ENCODE measurements around the gene PDIK1L. TPM values are rescaled to one million over a fixed set of nuclear protein-coding genes. Genes with fewer than 3 reads are reported as not detected.
"Not testable (repeated sequence)": the region's sequence is repeated elsewhere in the genome, so short reads cannot be mapped to it uniquely, and the experiment has no call there.

Gene PDIK1L
- total and polyA plus RNA-seq, 7 donors = 4.2 to 15.7 (median 5.0) TPM

DNA sequence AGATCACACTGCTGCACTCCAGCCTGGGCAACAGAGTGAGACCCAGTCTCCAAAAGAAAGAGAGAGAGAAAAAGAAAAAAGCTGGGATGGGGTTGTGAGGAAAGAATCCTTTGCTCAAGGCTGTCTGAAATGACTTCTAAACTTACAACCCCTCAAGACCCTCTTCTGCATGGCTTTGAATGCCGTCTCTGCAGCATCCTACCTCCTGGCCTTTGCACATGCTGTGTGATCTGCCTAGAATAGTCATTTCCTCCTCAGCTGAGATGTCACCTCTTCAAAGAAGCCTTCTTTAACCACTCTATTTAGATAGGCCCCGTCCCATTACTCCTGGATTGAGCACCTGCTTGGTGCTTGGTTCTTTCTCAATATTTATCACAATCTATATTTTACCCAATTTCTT is 26.8 kb upstream of the PDIK1L start:
- TF ChIP-seq POLR2A (IDR thresholded peaks at IDR 0.05) = no peak
- TF ChIP-seq, protein P1, sequence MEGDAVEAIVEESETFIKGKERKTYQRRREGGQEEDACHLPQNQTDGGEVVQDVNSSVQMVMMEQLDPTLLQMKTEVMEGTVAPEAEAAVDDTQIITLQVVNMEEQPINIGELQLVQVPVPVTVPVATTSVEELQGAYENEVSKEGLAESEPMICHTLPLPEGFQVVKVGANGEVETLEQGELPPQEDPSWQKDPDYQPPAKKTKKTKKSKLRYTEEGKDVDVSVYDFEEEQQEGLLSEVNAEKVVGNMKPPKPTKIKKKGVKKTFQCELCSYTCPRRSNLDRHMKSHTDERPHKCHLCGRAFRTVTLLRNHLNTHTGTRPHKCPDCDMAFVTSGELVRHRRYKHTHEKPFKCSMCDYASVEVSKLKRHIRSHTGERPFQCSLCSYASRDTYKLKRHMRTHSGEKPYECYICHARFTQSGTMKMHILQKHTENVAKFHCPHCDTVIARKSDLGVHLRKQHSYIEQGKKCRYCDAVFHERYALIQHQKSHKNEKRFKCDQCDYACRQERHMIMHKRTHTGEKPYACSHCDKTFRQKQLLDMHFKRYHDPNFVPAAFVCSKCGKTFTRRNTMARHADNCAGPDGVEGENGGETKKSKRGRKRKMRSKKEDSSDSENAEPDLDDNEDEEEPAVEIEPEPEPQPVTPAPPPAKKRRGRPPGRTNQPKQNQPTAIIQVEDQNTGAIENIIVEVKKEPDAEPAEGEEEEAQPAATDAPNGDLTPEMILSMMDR (IDR thresholded peaks at IDR 0.05) = no peak

DNA sequence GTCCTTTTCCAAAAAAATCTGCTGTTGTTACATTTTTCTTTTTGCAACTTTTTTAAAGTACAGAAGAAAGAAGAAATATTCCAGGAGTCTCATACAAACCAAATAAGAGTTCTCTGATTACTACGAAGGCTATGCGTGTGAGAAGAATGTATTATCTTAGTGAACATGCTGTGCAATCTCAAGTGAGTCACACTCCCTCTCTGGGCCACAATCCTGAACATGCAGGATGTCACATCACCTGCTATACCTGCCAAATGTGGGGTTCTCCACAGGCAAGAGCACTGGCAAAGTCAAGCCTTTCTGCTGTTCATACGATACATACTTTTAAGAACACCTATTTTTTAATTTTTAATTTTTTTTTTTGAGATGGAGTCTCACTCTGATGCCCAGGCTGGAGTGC is 22.5 kb upstream of the PDIK1L start:
- no peak for DNase-seq
- H3K27ac ChIP-seq = no peak overlapping the region
- 93 to 97% methylated on average over 3 of the region's 3 CpGs for WGBS, 2 donors
- H3K4me1 ChIP-seq = peaks cover 0 to under 1% (median 0%) of the 10 kb centered on the region in 4 donors
- H3K36me3 ChIP-seq = no peaks in the 10 kb centered on the region
- H3K4me3 ChIP-seq = no peak overlapping the region
- no peaks in the 10 kb centered on the region for H3K9me3 ChIP-seq
- no peak for TF ChIP-seq EP300 (IDR thresholded peaks at IDR 0.05)
- TF ChIP-seq, protein P1 (IDR thresholded peaks at IDR 0.05) = no peak
- TF ChIP-seq POLR2AphosphoS5 (IDR thresholded peaks at IDR 0.05) = no peak
- no peak for TF ChIP-seq POLR2A (IDR thresholded peaks at IDR 0.05)
- intact Hi-C loops (cut with DNase I) = no loop called here
- H3K27me3 ChIP-seq = peaks cover 3 to 55% (median 7%) of the 10 kb centered on the region in 3 donors

More for the DNA sequence above, 26.8 kb upstream of the PDIK1L start:
- intact Hi-C loops (cut with DNase I) = no loop called here
- Histone ChIP-seq H3K36me3 (no peaks in the 10 kb centered on the region), H3K4me1 (no peaks in the 10 kb centered on the region), H3K27me3 (peaks cover 0 to 34% (median 3%) of the 10 kb centered on the region in 3 donors), H3K4me3 (no peak overlapping the region), H3K9me3 (no peaks in the 10 kb centered on the region), H3K27ac (no peak overlapping the region)
- WGBS, 2 donors = 77 to 80% methylated on average over 2 of the region's 2 CpGs
- DNase-seq = no peak

DNA sequence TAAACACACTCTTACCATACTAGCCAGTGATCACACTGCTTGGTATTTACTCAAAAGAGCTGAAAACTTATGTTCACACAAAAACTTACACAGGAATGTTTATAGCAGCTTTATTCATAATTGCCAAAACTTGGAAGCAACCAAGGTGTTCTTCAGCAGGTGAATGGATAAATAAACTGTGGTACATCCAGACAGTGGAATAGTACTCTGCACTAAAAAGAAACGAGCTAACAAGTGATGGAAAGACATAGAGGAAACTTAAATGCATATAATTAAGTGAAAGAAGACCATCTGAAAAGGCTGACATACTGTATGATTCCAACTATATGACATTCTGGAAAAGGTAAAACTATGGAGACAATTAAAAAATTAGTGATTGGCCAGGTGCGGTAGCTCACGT is 20.7 kb upstream of the PDIK1L start:
- TF ChIP-seq EP300 (IDR thresholded peaks at IDR 0.05) (no peak), POLR2A (IDR thresholded peaks at IDR 0.05) (no peak), POLR2AphosphoS5 (IDR thresholded peaks at IDR 0.05) (no peak)
- TF ChIP-seq, protein P1 (IDR thresholded peaks at IDR 0.05) = no peak
- Histone ChIP-seq H3K36me3 (no peaks in the 10 kb centered on the region), H3K9me3 (no peaks in the 10 kb centered on the region), H3K4me3 (no peak overlapping the region), H3K27ac (no peak overlapping the region), H3K4me1 (peaks cover 0 to 6% (median 0%) of the 10 kb centered on the region in 4 donors), H3K27me3 (peaks cover 3 to 50% (median 9%) of the 10 kb centered on the region in 3 donors)
- WGBS, 2 donors = 84 to 89% methylated on average over 3 of the region's 3 CpGs
- intact Hi-C loops (cut with DNase I) = no loop called here
- DNase-seq = no peak

DNA sequence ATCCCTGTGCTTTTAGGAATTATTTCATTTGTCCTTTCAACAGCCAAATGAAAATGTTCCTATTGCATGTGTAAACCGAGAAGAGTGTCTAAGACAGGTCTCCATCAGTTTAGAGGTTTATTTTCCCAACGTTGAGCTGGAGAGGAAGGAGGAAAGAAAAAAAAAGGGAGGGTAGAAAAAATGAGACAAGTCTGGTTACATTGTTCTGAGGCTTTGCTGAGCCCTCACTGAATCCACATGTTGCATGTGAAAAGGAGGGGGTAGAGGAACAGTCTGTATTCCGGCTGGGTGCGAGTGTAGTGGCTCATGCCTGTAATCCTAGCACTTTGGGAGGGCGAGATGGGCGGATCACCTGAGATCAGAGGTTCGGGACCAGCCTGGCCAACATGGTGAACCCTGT is 19.2 kb upstream of the PDIK1L start:
- intact Hi-C loops (cut with DNase I) = no loop called here
- Histone ChIP-seq H3K27ac (no peak overlapping the region), H3K4me1 (peaks cover 0 to 6% (median 0%) of the 10 kb centered on the region in 4 donors), H3K27me3 (peaks cover 1 to 45% (median 9%) of the 10 kb centered on the region in 3 donors), H3K9me3 (no peaks in the 10 kb centered on the region), H3K4me3 (no peak overlapping the region), H3K36me3 (no peaks in the 10 kb centered on the region)
- TF ChIP-seq, protein P1 (IDR thresholded peaks at IDR 0.05) = no peak
- TF ChIP-seq POLR2AphosphoS5 (IDR thresholded peaks at IDR 0.05) (no peak), EP300 (IDR thresholded peaks at IDR 0.05) (no peak), POLR2A (IDR thresholded peaks at IDR 0.05) (no peak)
- no peak for DNase-seq
- WGBS, 2 donors = 70 to 74% methylated on average over 7 of the region's 7 CpGs

DNA sequence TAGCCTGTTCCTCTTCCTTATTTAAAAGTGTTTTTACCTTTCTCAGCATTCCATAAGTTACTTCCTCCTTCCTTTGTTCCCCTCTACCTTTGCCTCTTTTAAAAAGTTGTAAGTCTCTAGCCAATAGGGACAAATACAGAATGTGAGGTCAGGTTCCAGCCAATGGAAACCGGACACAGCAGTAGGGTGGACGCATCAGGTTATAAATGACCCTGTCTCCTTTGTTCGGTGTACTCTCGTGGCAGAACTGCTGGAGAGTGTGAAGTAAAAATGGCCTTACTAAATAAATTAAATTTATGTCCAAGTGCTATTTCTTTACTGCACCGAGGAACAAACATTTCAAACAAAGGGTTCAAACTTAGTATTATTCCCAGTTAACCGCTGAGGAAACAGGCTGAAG is 18.1 kb upstream of the PDIK1L start:
- intact Hi-C loops (cut with DNase I); H3K9me3 ChIP-seq; H3K36me3 ChIP-seq; DNase-seq; H3K4me3 ChIP-seq; H3K4me1 ChIP-seq; H3K27ac ChIP-seq: not testable (repeated sequence)
- WGBS, 2 donors = 37 to 44% methylated on average over 6 of the region's 6 CpGs
- peaks cover 0 to 43% (median 9%) of the 10 kb centered on the region in 3 donors for H3K27me3 ChIP-seq
